GM18511 (cell line): ENCODE data around the gene GFAP.

Experiments
- ATAC-seq: cut with Tn5 transposase; IDR thresholded peaks from one replicate; pipeline ENCODE4 v1.9.1; 2021; ENCODE audit warnings: mild to moderate bottlenecking, moderate library complexity; ENCODE audit not compliant: unreplicated experiment

GFAP gene

GRCh38 chr17:44915862-44916780 is 821 bp upstream of the GFAP start:
- no peak for ATAC-seq

GRCh38 chr17:44914698-44915271 is 515 bp downstream of the GFAP start:
- no peak for ATAC-seq

- ATAC-seq: no peak
Measured at GRCh38 chr17:44914148-44914547, 1.2 kb downstream of the GFAP start.

- no peak for ATAC-seq
Measured at GRCh38 chr17:44913676-44914075, 1.6 kb downstream of the GFAP start.

GRCh38 chr17:44912763-44913544 is 2.3 kb downstream of the GFAP start:
- no peak for ATAC-seq

- ATAC-seq: no peak
Measured at GRCh38 chr17:44911133-44912001, 3.9 kb downstream of the GFAP start.

- ATAC-seq: no peak
Measured at GRCh38 chr17:44910231-44911106, 4.8 kb downstream of the GFAP start.

- no peak for ATAC-seq
Measured at GRCh38 chr17:44909681-44910144, 5.6 kb downstream of the GFAP start.

- no peak for ATAC-seq
Measured at GRCh38 chr17:44908761-44909326, 6.5 kb downstream of the GFAP start.

GRCh38 chr17:44907729-44908470 is 7.4 kb downstream of the GFAP start:
- no peak for ATAC-seq

GRCh38 chr17:44906763-44907728 is 8.3 kb downstream of the GFAP start:
- no peak for ATAC-seq

GRCh38 chr17:44906010-44906646 is 9.2 kb downstream of the GFAP start:
- ATAC-seq: no peak

GRCh38 chr17:44905006-44906000 is 10.0 kb downstream of the GFAP start:
- no peak for ATAC-seq

GRCh38 chr17:44904001-44904984 is 11.0 kb downstream of the GFAP start:
- ATAC-seq: no peak
